Measurements from ENCODE around the gene FOXL1.

The FOXL1 gene

GRCh38 chr16:86608301-86608747 lies 30.0 kb downstream of the FOXL1 start:
- DNase-seq, result no peak

DNA sequence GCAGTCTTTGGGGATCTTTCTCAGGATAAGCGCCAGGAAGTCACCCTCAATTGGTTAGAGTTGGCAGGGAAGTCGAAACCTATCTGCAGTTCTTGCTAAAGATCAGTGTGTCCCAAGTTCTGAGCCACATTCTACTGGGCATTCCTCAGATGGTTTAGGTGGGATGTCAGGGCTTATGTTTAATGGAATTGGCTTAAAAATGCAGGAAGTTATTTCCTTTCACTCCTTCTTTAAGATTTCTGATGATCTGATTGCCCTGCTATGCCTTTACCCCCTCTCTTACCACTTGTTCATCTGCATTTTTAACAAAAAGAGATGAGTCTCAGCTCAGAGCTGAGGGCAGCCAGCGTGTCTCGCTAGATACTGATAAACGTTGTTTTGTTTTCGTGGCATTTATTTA lies 30.8 kb downstream of the FOXL1 start:
- DNase-seq, result no peak

DNA sequence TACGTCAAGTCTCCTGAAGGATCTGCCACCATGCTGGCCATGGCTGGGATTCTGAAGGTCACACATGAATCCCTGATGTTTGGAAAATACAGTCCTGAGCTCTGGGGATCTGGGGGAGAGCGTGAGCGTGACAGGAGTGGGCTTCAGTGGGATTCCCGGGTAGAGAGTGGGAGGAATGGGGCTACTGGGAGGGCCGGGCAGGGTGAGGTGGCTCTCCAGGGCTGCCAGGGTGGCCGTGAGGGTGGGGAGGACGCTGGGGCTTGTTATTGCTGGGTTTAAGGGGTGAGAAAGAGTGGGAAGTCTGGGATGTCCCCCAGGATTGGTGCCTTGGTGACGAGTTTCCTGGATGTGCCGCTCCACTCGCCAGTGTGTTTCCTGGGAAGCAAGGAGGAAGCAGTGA lies 31.3 kb downstream of the FOXL1 start:
- DNase-seq, result no peak

GRCh38 chr16:86610779-86611524 lies 32.6 kb downstream of the FOXL1 start:
- no peak for DNase-seq

- no peak for DNase-seq
These were observed 33.1 kb downstream of the FOXL1 start for GRCh38 chr16:86611525-86611855.

- no peak for DNase-seq
These were observed 33.6 kb downstream of the FOXL1 start for GRCh38 chr16:86611941-86612340.

DNA sequence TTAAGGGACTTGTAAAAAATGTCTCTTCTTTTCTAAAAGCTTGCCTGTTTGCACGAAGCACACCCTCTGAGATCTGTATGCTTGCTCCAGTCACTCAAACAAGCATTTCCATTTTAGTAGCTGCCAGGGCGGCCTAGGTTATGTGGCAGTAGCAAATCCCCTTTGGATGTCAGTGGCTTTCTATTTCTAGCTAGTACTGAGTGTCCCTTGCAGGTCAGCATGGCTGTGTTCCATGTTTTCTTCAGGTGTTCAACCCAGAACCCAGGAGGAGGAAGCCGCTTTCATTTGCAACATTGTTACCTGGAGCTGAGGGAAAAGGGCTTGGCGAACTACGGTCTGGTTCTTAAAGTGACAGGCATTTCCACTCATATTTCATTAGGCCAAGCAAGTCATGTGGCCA lies 36.4 kb downstream of the FOXL1 start:
- no peak for DNase-seq

DNA sequence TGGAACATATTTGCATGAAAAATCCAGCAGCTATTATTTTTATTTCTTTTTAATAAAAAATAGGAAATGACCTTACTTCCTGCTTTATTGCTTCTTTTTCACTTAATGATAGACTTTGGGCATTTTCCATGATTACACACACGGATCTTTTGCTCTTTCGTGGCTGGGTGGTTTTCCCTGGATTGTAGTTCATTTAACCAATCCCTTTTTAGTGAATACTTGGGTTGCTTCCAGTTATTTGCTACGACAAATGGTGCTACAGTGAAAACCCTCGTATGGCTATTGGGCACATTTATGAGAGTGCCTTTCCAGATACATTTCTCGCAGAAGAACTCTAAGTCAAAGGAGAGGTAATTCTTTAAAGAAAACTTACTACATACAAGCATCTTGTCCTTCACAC lies 38.6 kb downstream of the FOXL1 start:
- DNase-seq, result no peak

- no peak for DNase-seq
These were observed 40.3 kb downstream of the FOXL1 start for GRCh38 chr16:86618431-86619238.

GRCh38 chr16:86619239-86619794 lies 41.0 kb downstream of the FOXL1 start:
- DNase-seq, result no peak

DNA sequence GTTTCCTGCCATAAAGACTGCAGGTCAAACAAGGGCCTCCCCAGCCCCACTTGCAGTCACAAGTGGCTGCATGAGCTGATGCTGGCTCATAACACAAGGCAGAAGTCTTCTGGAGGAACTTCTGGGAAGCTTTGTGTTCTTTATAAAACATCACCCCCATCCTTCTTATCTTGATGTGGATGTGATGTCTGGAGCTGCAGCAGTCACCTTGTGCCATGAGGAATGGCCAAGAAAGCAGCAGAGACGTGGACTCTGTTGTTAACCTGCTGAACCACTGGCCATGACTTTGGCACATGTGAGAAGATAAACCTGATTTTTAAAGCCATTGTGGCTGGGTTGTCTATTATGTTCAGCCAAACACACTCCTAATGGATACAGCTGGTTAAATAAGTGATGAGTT lies 41.8 kb downstream of the FOXL1 start:
- no peak for DNase-seq

DNA sequence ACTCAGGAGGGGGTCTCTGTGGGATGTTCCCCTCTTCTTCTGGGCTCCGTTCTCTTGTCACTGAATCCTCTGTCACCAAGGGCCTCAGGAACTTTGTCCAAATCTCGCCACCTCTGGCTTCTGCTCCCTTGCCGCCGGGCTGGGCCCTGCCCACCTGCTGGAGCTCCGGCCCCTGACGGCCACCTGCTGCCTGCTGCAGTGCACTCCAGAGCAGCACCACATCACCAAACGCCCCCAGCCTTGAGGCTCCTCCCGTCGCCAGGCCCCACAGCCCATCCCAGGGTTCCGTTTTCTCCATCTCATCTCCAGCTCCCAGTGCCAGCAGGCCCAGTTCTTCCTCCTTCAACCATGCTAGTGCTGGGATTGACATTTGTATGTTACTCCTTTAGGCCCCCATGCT lies 43.6 kb downstream of the FOXL1 start:
- no peak for DNase-seq

- DNase-seq, result no peak
These were observed 44.6 kb downstream of the FOXL1 start for GRCh38 chr16:86622700-86623615.

- no peak for DNase-seq
These were observed 46.7 kb downstream of the FOXL1 start for GRCh38 chr16:86625029-86625428.

DNA sequence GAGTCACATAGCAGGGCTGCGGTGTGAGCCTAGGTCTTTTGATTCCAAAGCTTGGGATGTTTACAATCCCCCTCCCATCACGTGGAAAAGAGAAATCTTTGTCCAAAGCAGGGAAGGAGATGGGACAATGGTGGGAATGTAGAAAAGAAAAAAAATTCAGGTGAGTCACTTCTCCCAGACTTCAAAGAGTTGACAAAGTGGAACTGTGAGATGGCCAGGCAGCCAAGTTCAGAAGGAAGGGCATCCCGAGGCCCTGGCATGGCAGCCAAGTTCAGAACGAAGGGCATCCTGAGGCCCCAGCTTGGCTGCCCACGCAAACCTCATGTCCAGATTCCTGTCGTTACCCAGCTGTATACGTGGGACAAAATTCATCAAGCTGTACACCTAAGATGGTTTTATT lies 47.5 kb downstream of the FOXL1 start:
- DNase-seq, result no peak

- no peak for DNase-seq
These were observed 47.9 kb downstream of the FOXL1 start for GRCh38 chr16:86626284-86626683.

GRCh38 chr16:86626966-86627365 lies 48.6 kb downstream of the FOXL1 start:
- DNase-seq, result no peak

- no peak for DNase-seq
These were observed 50.3 kb downstream of the FOXL1 start for GRCh38 chr16:86628614-86629013.

- no peak for DNase-seq
These were observed 52.1 kb downstream of the FOXL1 start for GRCh38 chr16:86630471-86630870.

- no peak for DNase-seq
These were observed 53.1 kb downstream of the FOXL1 start for GRCh38 chr16:86631444-86631843.

All from activated naive CD4-positive, alpha-beta T cell treated with Interleukin-2 at 50 U/mL for 16 hours (primary cell).